Left lung (tissue), 10 donors: ENCODE results near the gene CTSH. TPM values are rescaled to one million over a fixed set of nuclear protein-coding genes. Genes with fewer than 3 reads are reported as not detected.

Experiments
- ATAC-seq: fragments of 200-7000 bp; cut with Tn5 transposase; one replicate; pipeline ENCODE4 v1.9.1; 2020; ENCODE audit warnings: moderate library complexity
- DNase-seq, 4 donors: peaks; one replicate each; pipeline ENCODE4 v3.0.0-alpha.2; 2013 to 2020
- H3K27ac ChIP-seq, 2 donors: fragments of 200-600 bp; sonication (generic) in 1 of 2; one replicate each; pipeline versions ENCODE4 v1.5.0 to v1.8.0; 2020 to 2021
- H3K27me3 ChIP-seq, 2 donors: fragments of 200-600 bp; sonication (generic) in 1 of 2; one replicate each; pipeline versions ENCODE4 v1.5.0 to v1.8.0; 2020 to 2021
- H3K36me3 ChIP-seq, 2 donors: fragments of 200-600 bp; sonication (generic) in 1 of 2; one replicate each; pipeline versions ENCODE4 v1.5.0 to v1.8.0; 2020 to 2021
- H3K4me1 ChIP-seq, 2 donors: fragments of 200-600 bp; one replicate each; pipeline ENCODE4 v1.8.0; 2021
- H3K4me3 ChIP-seq, 2 donors: fragments of 200-600 bp; sonication (generic) in 1 of 2; one replicate each; pipeline versions ENCODE4 v1.5.0 to v1.8.0; 2020 to 2021; ENCODE audit warnings: mild to moderate bottlenecking in 1 of 2
- H3K9me3 ChIP-seq, 2 donors: fragments of 200-600 bp; sonication (generic) in 1 of 2; one replicate each; pipeline versions ENCODE4 v1.5.0 to v1.8.0; 2020 to 2021
- CTCF ChIP-seq, 2 donors: fragments of 200-600 bp; sonication (generic) in 1 of 2; IDR thresholded peaks; one replicate each; pipeline versions ENCODE4 v1.5.0 to v1.8.0; 2021; ENCODE audit warnings: antibody characterized with exemption in 2 of 2
- intact Hi-C, 2 donors: fragments of 100-400 bp; cut with DNase I; formaldehyde crosslinking; loops; one replicate each; pipeline versions ENCODE4 v1.11.2 to v1.14.2; 2022
- polyA plus RNA-seq, 6 donors: library from polyadenylated mRNA; unstranded; fragments of 120-200 nt; gene quantifications; one replicate each; pipeline ENCODE4 v1.2.1, GENCODE V29; 2013; ENCODE audit not compliant: insufficient read length in 6 of 6
- total RNA-seq, 2 donors: library from RNA; stranded (reverse); fragmentation: NEBNext Ultra II Directional; extraction: Animal tissue kit (Norgen Biotek cat#: 25700); gene quantifications; one replicate each; pipeline ENCODE4 v1.2.1, GENCODE V29; 2021
- donor health status: DM: no; HTN: yes; CAD: no.
- donor health status: DM: no; HTN: no; CAD: no.

The CTSH gene
- total and polyA plus RNA-seq, 8 donors: 97.5 to 1,298 (median 234) TPM

- DNase-seq: peak in 1 of 4 donors; percentile 14
- no peak for TF ChIP-seq CTCF (IDR thresholded peaks at IDR 0.05)
- Histone ChIP-seq H3K27ac (no peak overlapping the region), H3K36me3 (no peaks in the 10 kb centered on the region), H3K4me3 (no peak overlapping the region), H3K27me3 (no peaks in the 10 kb centered on the region), H3K9me3 (no peaks in the 10 kb centered on the region), H3K4me1 (peaks cover 7 to 24% of the 10 kb centered on the region in 2 donors)
- ATAC-seq: no peak
- intact Hi-C loops: no loop called here
Observed at GRCh38 chr15:78983146-78983918, 38.5 kb upstream of the CTSH start.

- no peak for ATAC-seq
- intact Hi-C loops: no loop called here
- no peak for TF ChIP-seq CTCF (IDR thresholded peaks at IDR 0.05)
Observed at GRCh38 chr15:78982736-78983135, 37.9 kb upstream of the CTSH start.

GRCh38 chr15:78981532-78982313 lies 36.9 kb upstream of the CTSH start:
- Histone ChIP-seq H3K27ac (no peak overlapping the region), H3K27me3 (no peaks in the 10 kb centered on the region), H3K9me3 (no peaks in the 10 kb centered on the region), H3K4me1 (peaks cover 0 to 26% of the 10 kb centered on the region in 2 donors), H3K36me3 (no peaks in the 10 kb centered on the region), H3K4me3 (no peak overlapping the region)
- ATAC-seq: no peak
- TF ChIP-seq CTCF (IDR thresholded peaks at IDR 0.05): no peak
- intact Hi-C loops: no loop called here
- no peak for DNase-seq

More at GRCh38 chr15:78982736-78983135, 37.9 kb upstream of the CTSH start:
- Histone ChIP-seq H3K4me3 (no peak overlapping the region), H3K27me3 (no peaks in the 10 kb centered on the region), H3K4me1 (peaks cover under 1 to 18% of the 10 kb centered on the region in 2 donors), H3K36me3 (no peaks in the 10 kb centered on the region), H3K9me3 (no peaks in the 10 kb centered on the region), H3K27ac (no peak overlapping the region)
- no peak for DNase-seq

- TF ChIP-seq CTCF (IDR thresholded peaks at IDR 0.05): peak; percentile 46 to 75
- no peak overlapping the region for H3K27ac ChIP-seq
Observed at GRCh38 chr15:78979456-78980320, 34.8 kb upstream of the CTSH start.

More at GRCh38 chr15:78979456-78980320, 34.8 kb upstream of the CTSH start:
- no peak overlapping the region for H3K4me3 ChIP-seq
- intact Hi-C loops: no loop called here
- H3K27me3 ChIP-seq: no peaks in the 10 kb centered on the region
- peak; percentile 55 for ATAC-seq
- no peaks in the 10 kb centered on the region for H3K36me3 ChIP-seq
- DNase-seq: peak; percentile 39 to 72 (median 54)
- H3K9me3 ChIP-seq: no peaks in the 10 kb centered on the region
- H3K4me1 ChIP-seq: peaks cover 0 to 26% of the 10 kb centered on the region in 2 donors
